ENCODE results near the gene FLVCR2.

Gene FLVCR2

DNA sequence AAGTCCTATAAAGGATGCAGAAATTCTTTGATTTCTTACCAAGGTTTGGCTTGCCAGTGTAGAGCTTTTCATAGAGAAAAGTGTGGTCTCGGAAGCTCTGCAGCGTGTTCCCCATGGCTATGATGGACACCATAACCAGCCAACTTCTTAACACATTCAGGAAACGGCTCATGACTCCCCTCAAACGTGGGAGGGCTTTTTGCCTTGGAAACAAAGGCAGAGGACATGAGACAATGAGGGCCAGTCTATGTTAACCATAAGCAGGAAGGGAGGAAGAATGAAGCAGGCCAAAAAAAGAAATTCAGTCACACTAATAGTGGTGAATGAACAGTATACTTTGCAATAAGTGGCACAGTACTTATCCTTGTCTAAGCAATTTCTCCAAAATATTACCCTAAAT is 78.9 kb downstream of the FLVCR2 start:
- peaks cover 22% of the 10 kb centered on the region for H3K36me3 ChIP-seq (replicated peaks)
- H3K9me3 ChIP-seq, result no peaks in the 10 kb centered on the region
- no peaks in the 10 kb centered on the region for H3K27me3 ChIP-seq (ENCODE audit: low read depth)
- H3K4me3 ChIP-seq, result no peak overlapping the region
- H3K4me1 ChIP-seq, result peaks cover 8% of the 10 kb centered on the region
- DNase-seq (ENCODE audit: low spot score in 2 of 2), result no peak
- in situ Hi-C loops (cut with MboI; ENCODE audit: low sequenced_read_pairs), result loop anchor here (25.0 kb wide), 1 partner anchor 520 kb away; the partner anchor contains the start of gene NEK9

DNA sequence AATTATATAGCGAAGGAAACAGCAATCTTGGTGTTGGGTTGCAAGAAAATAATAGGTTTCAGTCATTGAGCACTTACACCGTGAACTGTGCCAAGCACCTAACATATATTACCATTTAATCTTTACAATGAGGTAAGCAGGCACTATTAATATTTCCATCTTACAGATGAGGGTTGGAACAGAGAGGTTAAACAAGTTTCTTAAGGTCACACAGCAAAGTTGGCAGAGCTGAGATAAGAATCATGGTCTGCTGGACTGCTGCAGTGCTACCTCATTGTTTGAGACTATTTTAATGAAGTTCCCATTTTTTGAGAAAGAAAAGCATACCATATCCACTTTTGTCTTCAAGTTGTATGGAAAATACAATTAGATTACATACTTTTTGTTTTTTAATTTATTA is 80.5 kb downstream of the FLVCR2 start:
- no peak for DNase-seq (ENCODE audit: low spot score in 2 of 2)
- peaks cover 8% of the 10 kb centered on the region for H3K4me1 ChIP-seq
- peaks cover 15% of the 10 kb centered on the region for H3K36me3 ChIP-seq (replicated peaks)
- no peak overlapping the region for H3K4me3 ChIP-seq
- no peaks in the 10 kb centered on the region for H3K9me3 ChIP-seq
- in situ Hi-C loops (cut with MboI; ENCODE audit: low sequenced_read_pairs), result loop anchor here (25.0 kb wide), 1 partner anchor 522 kb away; the partner anchor contains the start of gene NEK9
- no peaks in the 10 kb centered on the region for H3K27me3 ChIP-seq (ENCODE audit: low read depth)

DNA sequence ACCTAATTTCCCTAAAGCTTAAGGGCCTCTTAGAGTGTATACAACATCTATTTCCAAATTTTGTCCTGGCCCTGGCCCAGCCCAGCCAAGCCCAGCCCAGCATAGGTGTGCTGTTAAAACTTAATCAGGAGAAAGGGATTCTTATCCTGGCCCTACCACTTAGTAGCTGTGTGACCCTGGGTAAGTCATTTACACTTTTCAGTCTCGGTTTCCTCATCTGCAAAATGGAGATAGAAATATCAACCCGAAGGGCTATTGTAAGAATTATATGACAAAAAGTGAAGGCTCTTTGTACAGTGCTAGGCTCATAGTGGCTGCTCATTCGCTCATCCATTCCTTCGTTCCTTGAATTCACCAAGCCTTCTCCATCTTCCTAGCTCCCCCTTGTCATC is 81.8 kb downstream of the FLVCR2 start:
- no peak for DNase-seq (ENCODE audit: low spot score in 2 of 2)
- no peaks in the 10 kb centered on the region for H3K27me3 ChIP-seq (ENCODE audit: low read depth)
- H3K4me3 ChIP-seq, result peak overlapping the region; percentile 98
- H3K4me1 ChIP-seq, result peaks cover 8% of the 10 kb centered on the region
- no peaks in the 10 kb centered on the region for H3K9me3 ChIP-seq
- in situ Hi-C loops (cut with MboI; ENCODE audit: low sequenced_read_pairs), result loop anchor here (25.0 kb wide), 1 partner anchor 523 kb away; the partner anchor contains the start of gene NEK9
- peaks cover 9% of the 10 kb centered on the region for H3K36me3 ChIP-seq (replicated peaks)

DNA sequence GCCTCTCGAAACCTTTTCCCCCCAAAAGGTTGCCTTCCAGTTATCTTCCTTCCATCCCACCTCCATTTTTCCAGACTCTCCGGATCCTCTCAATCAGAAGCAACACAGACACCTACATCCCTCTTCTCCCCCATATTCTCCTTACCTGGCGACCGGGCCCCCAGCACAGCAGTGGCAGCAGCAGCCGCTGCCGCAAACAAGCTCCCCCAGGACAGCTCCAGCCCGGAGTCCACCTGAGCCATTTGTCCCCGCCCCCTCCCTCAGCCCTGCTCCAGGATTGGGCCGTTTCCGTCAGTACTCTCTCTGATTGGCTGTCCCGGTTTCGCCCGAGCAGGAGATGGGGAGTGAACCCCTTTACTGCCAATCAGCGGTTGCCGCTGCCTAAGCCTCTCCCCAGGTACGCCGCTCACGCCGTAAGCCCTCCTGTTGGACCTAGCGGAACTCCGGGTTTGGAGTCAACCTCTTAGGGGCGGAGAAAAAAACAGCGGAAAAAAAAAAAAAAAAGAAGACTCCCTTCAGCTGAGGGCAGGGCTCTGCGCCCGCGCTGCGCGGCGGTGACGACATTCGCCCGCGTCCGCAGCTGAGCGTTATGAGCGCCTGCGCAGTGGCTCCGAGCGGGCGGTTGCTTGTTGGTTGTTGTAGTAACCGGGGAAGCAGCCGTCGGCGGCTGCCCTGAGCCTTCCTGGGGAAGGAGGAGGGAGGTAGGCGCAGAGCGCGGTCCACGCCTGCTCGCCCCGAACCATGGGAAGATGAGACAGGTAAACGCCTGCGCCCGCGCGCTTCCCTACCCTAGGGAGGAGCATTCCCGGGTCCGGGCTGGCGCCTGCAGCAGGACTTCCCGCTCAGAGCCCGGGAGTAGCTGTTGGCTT is 82.4 kb downstream of the FLVCR2 start, which contains the start of the genes ERG28 and TTLL5:
Gene ERG28, minus strand, starts transcription at position 247 of the 869 bp plus-strand sequence. CDS start 3,374 bp downstream, outside the sequence.
Gene TTLL5, plus strand, starts transcription at position 617 of the 869 bp plus-strand sequence. CDS start 1,904 bp downstream, outside the sequence.
- peaks cover 8% of the 10 kb centered on the region for H3K4me1 ChIP-seq
- peaks cover 6% of the 10 kb centered on the region for H3K36me3 ChIP-seq (replicated peaks)
- DNase-seq (ENCODE audit: low spot score in 2 of 2), result peak; percentile 96 to 97
- in situ Hi-C loops (cut with MboI; ENCODE audit: low sequenced_read_pairs), result loop anchor here (25.0 kb wide), 1 partner anchor 524 kb away; the partner anchor contains the start of gene NEK9
- no peaks in the 10 kb centered on the region for H3K27me3 ChIP-seq (ENCODE audit: low read depth)
- H3K9me3 ChIP-seq, result no peaks in the 10 kb centered on the region
- H3K4me3 ChIP-seq, result peak within 1 kb of the TSS; percentile 98

DNA sequence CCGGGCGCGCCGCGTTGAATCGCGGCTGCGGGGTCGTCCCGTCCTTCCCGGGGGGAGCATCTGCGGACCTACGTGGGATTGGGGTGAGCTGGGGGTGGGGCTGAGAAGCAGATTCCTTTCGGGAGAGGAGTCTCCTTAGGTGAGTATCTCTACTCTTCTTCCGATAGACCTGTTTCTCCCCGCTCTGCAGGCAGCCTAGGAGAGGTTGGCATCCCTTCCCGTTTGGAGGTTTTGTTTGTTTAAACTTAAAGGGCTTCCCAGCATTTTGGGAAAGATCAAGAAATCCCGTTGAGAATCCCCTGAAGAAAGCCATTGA is 83.0 kb downstream of the FLVCR2 start:
- Histone ChIP-seq H3K27me3 (ENCODE audit: low read depth) (no peaks in the 10 kb centered on the region), H3K36me3 (replicated peaks) (peaks cover 6% of the 10 kb centered on the region), H3K4me1 (peaks cover 8% of the 10 kb centered on the region), H3K9me3 (no peaks in the 10 kb centered on the region), H3K4me3 (peak overlapping the region; percentile 98)
- in situ Hi-C loops (cut with MboI; ENCODE audit: low sequenced_read_pairs), result loop anchor here (25.0 kb wide), 1 partner anchor 524 kb away; the partner anchor contains the start of gene NEK9
- DNase-seq (ENCODE audit: low spot score in 2 of 2), result no peak

DNA sequence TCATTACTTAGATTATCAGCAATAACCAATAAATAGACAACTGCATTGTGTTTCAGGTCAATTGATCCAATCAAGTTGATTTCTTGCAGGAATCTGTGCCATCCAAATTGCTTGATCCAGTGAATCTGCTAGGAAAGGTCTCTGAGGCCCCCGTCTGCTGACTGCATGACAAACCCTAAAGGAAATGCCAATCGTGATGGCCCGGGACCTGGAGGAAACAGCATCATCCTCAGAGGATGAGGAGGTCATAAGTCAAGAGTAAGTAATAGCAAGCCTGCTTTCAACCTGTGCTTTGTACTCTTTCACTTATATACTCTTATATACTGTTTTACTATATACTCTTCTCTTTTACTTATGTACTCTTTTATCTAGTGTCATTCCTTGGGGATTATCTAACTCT is 84.5 kb downstream of the FLVCR2 start:
- DNase-seq (ENCODE audit: low spot score in 2 of 2), result no peak
- H3K4me3 ChIP-seq, result no peak overlapping the region
- H3K9me3 ChIP-seq, result no peaks in the 10 kb centered on the region
- peaks cover 8% of the 10 kb centered on the region for H3K4me1 ChIP-seq
- H3K27me3 ChIP-seq (ENCODE audit: low read depth), result no peaks in the 10 kb centered on the region
- H3K36me3 ChIP-seq (replicated peaks), result peaks cover 11% of the 10 kb centered on the region
- in situ Hi-C loops (cut with MboI; ENCODE audit: low sequenced_read_pairs), result loop anchor here (25.0 kb wide), 1 partner anchor 526 kb away; the partner anchor contains the start of gene NEK9

DNA sequence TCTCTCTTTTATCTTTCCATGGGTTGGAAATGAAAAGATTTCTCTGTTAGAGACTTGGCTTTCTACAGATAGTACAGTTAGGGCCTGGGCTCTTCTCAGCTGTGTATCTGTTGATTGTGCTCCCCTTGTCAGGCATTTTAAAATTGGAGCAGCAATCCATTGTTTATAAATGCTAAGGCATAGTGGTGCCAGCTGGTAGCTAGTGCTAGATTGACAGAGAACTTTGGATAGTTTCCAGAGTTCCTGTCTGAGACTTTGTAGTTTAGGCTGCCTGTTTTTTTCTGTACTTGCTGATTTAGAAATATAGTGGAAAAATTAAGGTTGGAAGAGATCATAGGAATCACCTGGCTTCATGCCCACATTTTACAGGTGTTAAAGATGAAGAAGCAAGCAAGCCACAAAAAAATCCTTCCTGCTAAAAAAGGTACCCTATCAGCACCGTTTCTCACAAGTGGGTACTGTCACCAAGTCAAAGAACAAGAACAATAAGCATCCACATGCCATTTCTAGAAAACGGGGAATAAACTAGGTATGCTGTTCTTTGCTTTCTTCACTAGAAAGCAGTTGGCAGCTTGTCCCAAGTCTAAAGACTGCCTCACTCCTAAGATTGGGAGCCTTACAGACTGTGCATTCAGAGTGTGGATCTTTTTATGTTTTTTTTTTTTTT is 88.8 kb downstream of the FLVCR2 start:
- Histone ChIP-seq H3K27me3 (ENCODE audit: low read depth) (no peaks in the 10 kb centered on the region), H3K36me3 (replicated peaks) (peaks cover 36% of the 10 kb centered on the region), H3K9me3 (no peaks in the 10 kb centered on the region), H3K4me1 (no peaks in the 10 kb centered on the region), H3K4me3 (no peak overlapping the region)
- in situ Hi-C loops (cut with MboI; ENCODE audit: low sequenced_read_pairs), result loop anchor here (25.0 kb wide), 1 partner anchor 530 kb away; the partner anchor contains the start of gene NEK9
- no peak for DNase-seq (ENCODE audit: low spot score in 2 of 2)

DNA sequence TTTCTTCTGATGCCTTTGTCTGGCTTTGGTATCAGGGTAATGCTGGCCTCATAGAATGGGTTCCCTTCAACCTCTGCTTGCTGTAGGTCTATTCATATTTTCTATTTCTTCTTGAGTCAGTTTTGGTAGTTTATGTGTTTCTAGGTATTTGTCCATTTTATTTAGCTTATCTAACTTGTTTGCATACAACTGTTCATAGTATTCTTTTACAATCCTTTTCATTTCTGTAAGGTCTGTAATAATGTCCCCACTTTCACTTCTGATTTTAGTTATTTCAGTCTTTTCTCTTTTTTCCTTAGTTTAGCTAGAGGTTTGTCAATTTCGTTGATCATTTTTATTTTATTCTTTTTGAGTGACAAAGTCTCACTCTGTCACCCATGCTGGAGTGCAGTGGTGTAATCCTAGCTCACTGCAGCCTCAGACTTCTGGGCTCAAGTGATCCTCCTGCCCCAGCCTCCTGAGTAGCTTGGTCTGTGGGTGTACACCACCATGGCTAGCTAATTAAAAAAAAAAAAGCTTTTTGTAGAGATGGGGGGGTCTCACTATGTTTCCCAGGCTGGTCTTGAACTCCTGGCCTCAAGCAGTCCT is 94.3 kb downstream of the FLVCR2 start:
- in situ Hi-C loops (cut with MboI; ENCODE audit: low sequenced_read_pairs), result loop anchor here (25.0 kb wide), 1 partner anchor 535 kb away; the partner anchor contains the start of gene NEK9
- no peak for DNase-seq (ENCODE audit: low spot score in 2 of 2)
- peaks cover 25% of the 10 kb centered on the region for H3K36me3 ChIP-seq (replicated peaks)
- H3K9me3 ChIP-seq, result no peaks in the 10 kb centered on the region
- no peaks in the 10 kb centered on the region for H3K27me3 ChIP-seq (ENCODE audit: low read depth)
- no peaks in the 10 kb centered on the region for H3K4me1 ChIP-seq
- H3K4me3 ChIP-seq, result no peak overlapping the region

DNA sequence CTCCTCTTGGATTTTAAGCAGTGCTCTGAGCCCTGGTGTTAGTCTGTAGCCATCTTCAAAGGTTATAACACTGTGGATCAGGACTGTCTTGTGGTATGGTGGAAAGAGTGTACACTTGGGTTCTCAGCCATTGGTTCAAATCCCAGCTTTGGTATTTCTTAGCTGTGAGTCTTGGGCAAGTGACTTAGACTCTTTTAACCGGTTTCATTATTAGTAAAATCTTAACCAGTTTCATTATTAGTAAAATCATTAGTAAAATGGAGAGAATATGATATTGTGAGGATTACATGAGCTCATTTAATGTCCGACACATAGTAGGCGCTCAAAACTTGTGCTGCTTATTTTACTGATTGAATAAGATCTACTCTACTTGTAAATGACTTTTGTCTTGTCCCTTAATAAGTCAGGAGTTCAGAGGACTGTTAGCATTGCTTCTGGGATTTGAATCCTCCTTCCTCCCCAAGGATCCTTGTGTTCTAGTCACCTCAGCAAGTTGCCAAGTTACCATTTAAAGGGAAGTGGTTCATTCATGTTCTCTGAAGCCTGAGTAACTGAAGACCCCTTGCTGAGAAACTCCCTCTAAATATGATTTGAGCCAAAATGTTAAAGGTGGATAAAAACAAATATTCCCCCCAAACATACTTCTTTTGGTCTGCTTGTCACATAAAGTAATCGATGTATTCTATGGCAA is 95.1 kb downstream of the FLVCR2 start:
- H3K27me3 ChIP-seq (ENCODE audit: low read depth), result no peaks in the 10 kb centered on the region
- peaks cover 6% of the 10 kb centered on the region for H3K4me1 ChIP-seq
- no peak for DNase-seq (ENCODE audit: low spot score in 2 of 2)
- H3K36me3 ChIP-seq (replicated peaks), result peaks cover 25% of the 10 kb centered on the region
- in situ Hi-C loops (cut with MboI; ENCODE audit: low sequenced_read_pairs), result loop anchor here (25.0 kb wide), 1 partner anchor 536 kb away; the partner anchor contains the start of gene NEK9
- H3K9me3 ChIP-seq, result no peaks in the 10 kb centered on the region
- H3K4me3 ChIP-seq, result no peak overlapping the region

DNA sequence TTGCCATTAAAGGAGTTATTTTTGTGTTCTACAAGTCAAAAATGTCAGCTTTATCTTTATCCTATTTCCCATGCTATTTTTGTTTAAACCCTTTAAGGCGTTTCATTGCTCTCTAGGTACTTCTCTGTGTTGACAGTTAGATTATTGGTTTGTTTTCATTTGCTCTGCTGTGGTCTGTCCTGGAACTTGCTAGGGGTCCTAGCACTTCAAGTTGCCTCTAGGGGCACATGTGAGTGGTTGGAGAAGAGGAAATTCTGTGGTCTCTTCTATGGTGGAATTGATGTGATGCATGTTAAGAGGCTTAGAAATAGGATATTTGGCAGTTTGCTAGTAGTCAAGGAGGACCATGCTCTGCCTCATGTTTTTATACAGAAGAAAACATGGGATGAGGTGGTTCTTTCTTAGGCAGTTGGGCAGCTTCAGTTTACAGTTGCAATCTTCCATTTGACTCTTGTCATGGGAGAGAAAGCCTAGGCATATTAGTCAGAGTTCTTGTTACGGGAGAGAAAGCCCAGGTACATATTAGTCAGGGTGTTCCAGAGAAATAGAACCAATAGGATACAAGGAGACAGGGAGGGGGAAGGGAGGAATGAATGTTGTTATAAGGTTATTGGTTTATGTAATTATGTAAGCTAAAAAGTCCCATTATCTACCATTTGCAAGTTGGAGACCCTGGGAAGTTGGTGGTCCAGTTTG is 97.0 kb downstream of the FLVCR2 start:
- H3K36me3 ChIP-seq (replicated peaks), result peaks cover 7% of the 10 kb centered on the region
- no peak for DNase-seq (ENCODE audit: low spot score in 2 of 2)
- H3K9me3 ChIP-seq, result no peaks in the 10 kb centered on the region
- H3K4me1 ChIP-seq, result peaks cover 15% of the 10 kb centered on the region
- in situ Hi-C loops (cut with MboI; ENCODE audit: low sequenced_read_pairs), result no loop called here
- H3K4me3 ChIP-seq, result no peak overlapping the region
- no peaks in the 10 kb centered on the region for H3K27me3 ChIP-seq (ENCODE audit: low read depth)

DNA sequence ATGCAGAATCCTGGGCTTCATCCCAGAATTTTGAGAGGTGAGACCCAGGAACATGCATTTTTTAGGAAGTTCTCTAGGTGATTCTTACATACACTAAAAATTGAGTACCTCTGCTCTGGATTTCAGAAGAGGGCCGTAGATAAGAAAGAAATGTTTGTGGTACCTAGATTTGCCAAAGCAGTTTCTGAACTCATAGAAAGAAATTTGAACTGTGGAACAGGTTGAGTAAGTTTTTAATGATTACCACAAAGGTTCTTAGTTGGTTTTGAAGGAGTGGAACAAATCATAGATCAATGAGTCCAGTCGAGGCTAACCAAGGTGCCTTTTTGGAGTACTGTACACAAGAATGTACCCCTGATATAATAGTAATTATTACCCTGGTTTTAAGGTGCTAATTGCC is 107.5 kb downstream of the FLVCR2 start:
- Histone ChIP-seq H3K4me3 (no peak overlapping the region), H3K9me3 (no peaks in the 10 kb centered on the region), H3K4me1 (no peaks in the 10 kb centered on the region), H3K36me3 (replicated peaks) (peaks cover 10% of the 10 kb centered on the region), H3K27me3 (ENCODE audit: low read depth) (no peaks in the 10 kb centered on the region)
- no peak for DNase-seq (ENCODE audit: low spot score in 2 of 2)
- in situ Hi-C loops (cut with MboI; ENCODE audit: low sequenced_read_pairs), result no loop called here

DNA sequence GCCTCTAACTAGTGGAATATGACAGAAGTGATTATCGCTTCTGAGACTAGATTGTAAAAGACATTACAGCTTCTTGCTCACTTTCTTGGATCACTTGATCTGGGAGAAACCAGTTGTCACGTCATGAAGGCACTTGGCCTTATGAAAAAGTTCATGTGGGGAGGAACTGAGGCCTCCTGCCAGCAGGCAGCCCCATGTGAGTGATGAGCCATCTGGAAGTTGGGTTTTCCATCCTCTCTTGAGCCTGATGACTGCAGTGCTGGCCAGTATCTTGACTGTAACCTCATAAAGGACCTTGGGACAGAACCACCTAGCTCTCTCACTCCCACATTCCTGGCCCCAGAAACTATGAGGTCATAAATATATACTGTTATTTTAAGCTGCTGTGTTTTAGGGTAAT is 110.6 kb downstream of the FLVCR2 start:
- Histone ChIP-seq H3K4me1 (no peaks in the 10 kb centered on the region), H3K4me3 (no peak overlapping the region), H3K36me3 (replicated peaks) (peaks cover 10% of the 10 kb centered on the region), H3K27me3 (ENCODE audit: low read depth) (no peaks in the 10 kb centered on the region), H3K9me3 (no peaks in the 10 kb centered on the region)
- DNase-seq (ENCODE audit: low spot score in 2 of 2), result no peak
- in situ Hi-C loops (cut with MboI; ENCODE audit: low sequenced_read_pairs), result no loop called here
